HepG2 (cell line): ENCODE data around the gene PLA2G2A. TPM values are rescaled to one million over a fixed set of nuclear protein-coding genes. Genes with fewer than 3 reads are reported as not detected.

Experiments
- ARNT2 ChIP-seq: sonication (generic); formaldehyde crosslinking; IDR thresholded peaks from 2 replicates; pipeline ENCODE4 v1.8.0; 2022; ENCODE audit warnings: mild to moderate bottlenecking, low read depth, missing genetic modification reagents, moderate library complexity
- DNMT1 ChIP-seq: sonication (generic); formaldehyde crosslinking; IDR thresholded peaks from 2 replicates; pipeline ENCODE4 v1.5.1; 2020; ENCODE audit warnings: mild to moderate bottlenecking, missing genetic modification reagents
- GATA4 ChIP-seq: sonication (generic); IDR thresholded peaks from 2 replicates; pipeline ENCODE4 v1.6.1; 2016; ENCODE audit warnings: antibody characterized with exemption, low read depth, borderline replicate concordance
- MAFG ChIP-seq: sonication (generic); formaldehyde crosslinking; IDR thresholded peaks from 2 replicates; pipeline ENCODE4 v1.5.1; 2020; ENCODE audit warnings: mild to moderate bottlenecking, missing genetic modification reagents
- MED1 ChIP-seq: sonication (generic); formaldehyde crosslinking; IDR thresholded peaks from 2 replicates; pipeline ENCODE4 v1.4.0; 2020; ENCODE audit warnings: missing genetic modification reagents
- ONECUT2 ChIP-seq: sonication (generic); formaldehyde crosslinking; IDR thresholded peaks from 2 replicates; pipeline ENCODE4 v1.4.0; 2020; ENCODE audit warnings: missing genetic modification reagents
- RBM22 ChIP-seq: fragments of 200-400 bp; formaldehyde crosslinking; optimal IDR thresholded peaks from 2 replicates; pipeline ENCODE3; 2017; ENCODE audit warnings: mild to moderate bottlenecking, low read length, moderate library complexity
- SMAD1 ChIP-seq: sonication (generic); formaldehyde crosslinking; IDR thresholded peaks from 2 replicates; pipeline ENCODE4 v1.4.0; 2020; ENCODE audit warnings: missing genetic modification reagents, low read depth, mild to moderate bottlenecking, borderline replicate concordance
- SOX5 ChIP-seq: IDR thresholded peaks from 2 replicates; pipeline ENCODE4 v1.6.1; 2016; ENCODE audit warnings: borderline replicate concordance
- ZNF180 ChIP-seq: sonication (generic); formaldehyde crosslinking; IDR thresholded peaks from 2 replicates; pipeline ENCODE4 v1.4.0; 2020; ENCODE audit warnings: low read depth, missing genetic modification reagents, borderline replicate concordance
- ZNF530 ChIP-seq: sonication (generic); formaldehyde crosslinking; IDR thresholded peaks from 2 replicates; pipeline ENCODE4 v1.5.0; 2020; ENCODE audit warnings: low read depth, mild to moderate bottlenecking, missing genetic modification reagents
- ZNF549 ChIP-seq: sonication (generic); formaldehyde crosslinking; IDR thresholded peaks from 2 replicates; pipeline ENCODE4 v1.5.0; 2020; ENCODE audit warnings: missing genetic modification reagents
- ZNF619 ChIP-seq: sonication (generic); formaldehyde crosslinking; IDR thresholded peaks from 2 replicates; pipeline ENCODE4 v1.4.0; 2020; ENCODE audit warnings: mild to moderate bottlenecking, missing genetic modification reagents
- ZNF781 ChIP-seq: sonication (generic); formaldehyde crosslinking; IDR thresholded peaks from 2 replicates; pipeline ENCODE4 v1.5.1; 2020; ENCODE audit warnings: borderline replicate concordance, mild to moderate bottlenecking, missing genetic modification reagents; ENCODE audit errors: not compliant biosample characterization
- ZSCAN25 ChIP-seq: sonication (generic); formaldehyde crosslinking; IDR thresholded peaks from 2 replicates; pipeline ENCODE4 v1.8.0; 2022; ENCODE audit warnings: mild to moderate bottlenecking, missing genetic modification reagents
- polyA plus RNA-seq, 8 experiments: library from polyadenylated mRNA; depleted of rRNA in 3 of 8; stranded (reverse) in 7 of 8; unstranded in 1 of 8; fragments of >200 nt; fragmentation: Illumina TruSeq in 4 of 8; extraction: Trizol in 4 of 8; gene quantifications; 2 replicates each; pipeline versions ENCODE4 v1.2.1 to v1.2.3, GENCODE V29; 2011 to 2016; ENCODE audit warnings: low read depth in 4 of 8, missing spikeins in 1 of 8, mixed read lengths in 1 of 8; ENCODE audit not compliant: insufficient read depth in 1 of 8
- total RNA-seq, 5 experiments: library from RNA; depleted of rRNA; stranded (reverse); fragments of >200 nt; fragmentation: Illumina TruSeq; extraction: Trizol; gene quantifications; 2 replicates each; pipeline ENCODE4 v1.2.3, GENCODE V29; 2016; ENCODE audit warnings: low read depth in 1 of 5
- TF ChIP-seq, protein P1 (sequence below): sonication (generic); formaldehyde crosslinking; conservative IDR thresholded peaks from 2 replicates; pipeline ENCODE4 v1.8.0; 2022; ENCODE audit warnings: low read depth, missing genetic modification reagents
- TF ChIP-seq, protein P2 (sequence below): sonication (generic); formaldehyde crosslinking; IDR thresholded peaks from 2 replicates; pipeline ENCODE4 v1.9.0; 2021; ENCODE audit warnings: missing genetic modification reagents, borderline replicate concordance
- TF ChIP-seq, protein P3 (sequence below): sonication (generic); formaldehyde crosslinking; IDR thresholded peaks from 2 replicates; pipeline ENCODE4 v1.4.0; 2020; ENCODE audit warnings: missing genetic modification reagents
- TF ChIP-seq, protein P4 (sequence below): sonication (generic); formaldehyde crosslinking; conservative IDR thresholded peaks from 2 replicates; pipeline ENCODE4 v1.8.0; 2022; ENCODE audit warnings: missing genetic modification reagents
- TF ChIP-seq, protein P5 (sequence below): sonication (generic); formaldehyde crosslinking; IDR thresholded peaks from 2 replicates; pipeline ENCODE4 v1.5.1; 2020; ENCODE audit warnings: mild to moderate bottlenecking, moderate library complexity, missing genetic modification reagents

Gene PLA2G2A
- total and polyA plus RNA-seq, 2 of the 13 experiments (the other 11 are each of a cell fraction or from before 2014, with no cell fraction given): 0.35 to 30.3 TPM

DNA sequence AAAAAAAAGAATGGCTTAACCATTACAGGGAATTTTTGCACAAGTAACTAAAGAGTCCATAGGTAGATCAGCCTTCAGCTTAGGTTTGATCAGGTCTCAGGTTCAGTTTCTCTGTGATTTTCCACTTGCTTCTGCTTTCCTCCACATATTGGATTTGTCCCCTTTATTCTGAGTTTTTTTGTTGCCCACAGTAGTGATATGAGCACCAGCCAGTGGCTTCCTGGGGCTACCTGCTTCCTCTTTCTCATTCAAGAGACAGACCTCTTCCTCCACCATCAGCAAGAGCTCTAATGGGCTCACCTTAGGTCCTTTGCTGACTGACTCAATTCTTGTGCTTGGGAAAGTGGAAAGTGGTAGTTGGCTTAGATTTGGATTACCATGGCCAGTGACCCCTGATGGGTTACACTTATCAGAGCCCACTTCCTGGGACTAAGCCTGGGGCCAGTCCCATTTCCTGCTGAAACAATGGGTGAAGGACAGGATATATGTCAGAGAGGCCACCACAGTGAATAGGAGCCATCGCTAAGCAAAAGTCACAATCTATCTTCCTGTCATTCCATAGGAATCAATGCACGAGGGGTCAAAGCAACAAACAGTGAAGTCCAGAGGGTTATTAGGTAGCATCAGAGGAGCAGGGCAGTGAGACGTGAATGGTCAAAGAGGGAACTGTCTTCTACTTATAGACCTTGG lies 43.2 kb downstream of the PLA2G2A start (continued):
- TF ChIP-seq, protein P1, sequence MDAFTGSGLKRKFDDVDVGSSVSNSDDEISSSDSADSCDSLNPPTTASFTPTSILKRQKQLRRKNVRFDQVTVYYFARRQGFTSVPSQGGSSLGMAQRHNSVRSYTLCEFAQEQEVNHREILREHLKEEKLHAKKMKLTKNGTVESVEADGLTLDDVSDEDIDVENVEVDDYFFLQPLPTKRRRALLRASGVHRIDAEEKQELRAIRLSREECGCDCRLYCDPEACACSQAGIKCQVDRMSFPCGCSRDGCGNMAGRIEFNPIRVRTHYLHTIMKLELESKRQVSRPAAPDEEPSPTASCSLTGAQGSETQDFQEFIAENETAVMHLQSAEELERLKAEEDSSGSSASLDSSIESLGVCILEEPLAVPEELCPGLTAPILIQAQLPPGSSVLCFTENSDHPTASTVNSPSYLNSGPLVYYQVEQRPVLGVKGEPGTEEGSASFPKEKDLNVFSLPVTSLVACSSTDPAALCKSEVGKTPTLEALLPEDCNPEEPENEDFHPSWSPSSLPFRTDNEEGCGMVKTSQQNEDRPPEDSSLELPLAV (CRISPR knock-in tag): no peak
- TF ChIP-seq ZNF619 (CRISPR knock-in tag) (no peak), SMAD1 (no peak), ARNT2 (CRISPR knock-in tag) (no peak), ZNF180 (CRISPR knock-in tag) (no peak), ZNF781 (CRISPR knock-in tag) (no peak), MAFG (CRISPR knock-in tag) (no peak), ZNF549 (CRISPR knock-in tag) (no peak), SOX5 (CRISPR knock-in tag) (peak; percentile 82; the same call in 1 of the 2 replicates), ZSCAN25 (CRISPR knock-in tag) (no peak), MED1 (peak; percentile 69), GATA4 (peak; percentile 55; the same call in 1 of the 2 replicates), ZNF530 (CRISPR knock-in tag) (no peak), RBM22 (no peak), DNMT1 (no peak), ONECUT2 (CRISPR knock-in tag) (no peak)
- TF ChIP-seq, protein P2, sequence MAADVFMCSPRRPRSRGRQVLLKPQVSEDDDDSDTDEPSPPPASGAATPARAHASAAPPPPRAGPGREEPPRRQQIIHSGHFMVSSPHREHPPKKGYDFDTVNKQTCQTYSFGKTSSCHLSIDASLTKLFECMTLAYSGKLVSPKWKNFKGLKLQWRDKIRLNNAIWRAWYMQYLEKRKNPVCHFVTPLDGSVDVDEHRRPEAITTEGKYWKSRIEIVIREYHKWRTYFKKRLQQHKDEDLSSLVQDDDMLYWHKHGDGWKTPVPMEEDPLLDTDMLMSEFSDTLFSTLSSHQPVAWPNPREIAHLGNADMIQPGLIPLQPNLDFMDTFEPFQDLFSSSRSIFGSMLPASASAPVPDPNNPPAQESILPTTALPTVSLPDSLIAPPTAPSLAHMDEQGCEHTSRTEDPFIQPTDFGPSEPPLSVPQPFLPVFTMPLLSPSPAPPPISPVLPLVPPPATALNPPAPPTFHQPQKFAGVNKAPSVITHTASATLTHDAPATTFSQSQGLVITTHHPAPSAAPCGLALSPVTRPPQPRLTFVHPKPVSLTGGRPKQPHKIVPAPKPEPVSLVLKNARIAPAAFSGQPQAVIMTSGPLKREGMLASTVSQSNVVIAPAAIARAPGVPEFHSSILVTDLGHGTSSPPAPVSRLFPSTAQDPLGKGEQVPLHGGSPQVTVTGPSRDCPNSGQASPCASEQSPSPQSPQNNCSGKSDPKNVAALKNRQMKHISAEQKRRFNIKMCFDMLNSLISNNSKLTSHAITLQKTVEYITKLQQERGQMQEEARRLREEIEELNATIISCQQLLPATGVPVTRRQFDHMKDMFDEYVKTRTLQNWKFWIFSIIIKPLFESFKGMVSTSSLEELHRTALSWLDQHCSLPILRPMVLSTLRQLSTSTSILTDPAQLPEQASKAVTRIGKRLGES (CRISPR knock-in tag): no peak
- TF ChIP-seq, protein P3, sequence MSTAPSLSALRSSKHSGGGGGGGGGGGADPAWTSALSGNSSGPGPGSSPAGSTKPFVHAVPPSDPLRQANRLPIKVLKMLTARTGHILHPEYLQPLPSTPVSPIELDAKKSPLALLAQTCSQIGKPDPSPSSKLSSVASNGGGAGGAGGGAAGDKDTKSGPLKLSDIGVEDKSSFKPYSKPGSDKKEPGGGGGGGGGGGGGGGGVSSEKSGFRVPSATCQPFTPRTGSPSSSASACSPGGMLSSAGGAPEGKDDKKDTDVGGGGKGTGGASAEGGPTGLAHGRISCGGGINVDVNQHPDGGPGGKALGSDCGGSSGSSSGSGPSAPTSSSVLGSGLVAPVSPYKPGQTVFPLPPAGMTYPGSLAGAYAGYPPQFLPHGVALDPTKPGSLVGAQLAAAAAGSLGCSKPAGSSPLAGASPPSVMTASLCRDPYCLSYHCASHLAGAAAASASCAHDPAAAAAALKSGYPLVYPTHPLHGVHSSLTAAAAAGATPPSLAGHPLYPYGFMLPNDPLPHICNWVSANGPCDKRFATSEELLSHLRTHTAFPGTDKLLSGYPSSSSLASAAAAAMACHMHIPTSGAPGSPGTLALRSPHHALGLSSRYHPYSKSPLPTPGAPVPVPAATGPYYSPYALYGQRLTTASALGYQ (CRISPR knock-in tag): no peak
- TF ChIP-seq, protein P4, sequence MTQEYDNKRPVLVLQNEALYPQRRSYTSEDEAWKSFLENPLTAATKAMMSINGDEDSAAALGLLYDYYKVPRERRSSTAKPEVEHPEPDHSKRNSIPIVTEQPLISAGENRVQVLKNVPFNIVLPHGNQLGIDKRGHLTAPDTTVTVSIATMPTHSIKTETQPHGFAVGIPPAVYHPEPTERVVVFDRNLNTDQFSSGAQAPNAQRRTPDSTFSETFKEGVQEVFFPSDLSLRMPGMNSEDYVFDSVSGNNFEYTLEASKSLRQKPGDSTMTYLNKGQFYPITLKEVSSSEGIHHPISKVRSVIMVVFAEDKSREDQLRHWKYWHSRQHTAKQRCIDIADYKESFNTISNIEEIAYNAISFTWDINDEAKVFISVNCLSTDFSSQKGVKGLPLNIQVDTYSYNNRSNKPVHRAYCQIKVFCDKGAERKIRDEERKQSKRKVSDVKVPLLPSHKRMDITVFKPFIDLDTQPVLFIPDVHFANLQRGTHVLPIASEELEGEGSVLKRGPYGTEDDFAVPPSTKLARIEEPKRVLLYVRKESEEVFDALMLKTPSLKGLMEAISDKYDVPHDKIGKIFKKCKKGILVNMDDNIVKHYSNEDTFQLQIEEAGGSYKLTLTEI (CRISPR knock-in tag): no peak
- TF ChIP-seq, protein P5, sequence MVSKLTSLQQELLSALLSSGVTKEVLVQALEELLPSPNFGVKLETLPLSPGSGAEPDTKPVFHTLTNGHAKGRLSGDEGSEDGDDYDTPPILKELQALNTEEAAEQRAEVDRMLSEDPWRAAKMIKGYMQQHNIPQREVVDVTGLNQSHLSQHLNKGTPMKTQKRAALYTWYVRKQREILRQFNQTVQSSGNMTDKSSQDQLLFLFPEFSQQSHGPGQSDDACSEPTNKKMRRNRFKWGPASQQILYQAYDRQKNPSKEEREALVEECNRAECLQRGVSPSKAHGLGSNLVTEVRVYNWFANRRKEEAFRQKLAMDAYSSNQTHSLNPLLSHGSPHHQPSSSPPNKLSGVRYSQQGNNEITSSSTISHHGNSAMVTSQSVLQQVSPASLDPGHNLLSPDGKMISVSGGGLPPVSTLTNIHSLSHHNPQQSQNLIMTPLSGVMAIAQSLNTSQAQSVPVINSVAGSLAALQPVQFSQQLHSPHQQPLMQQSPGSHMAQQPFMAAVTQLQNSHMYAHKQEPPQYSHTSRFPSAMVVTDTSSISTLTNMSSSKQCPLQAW (CRISPR knock-in tag): peak; percentile 51; the same call in 1 of the 2 replicates
